Measurements from ENCODE around the gene DCLK1. TPM values are rescaled to one million over a fixed set of nuclear protein-coding genes. Genes with fewer than 3 reads are reported as not detected.
"Not testable (repeated sequence)": the region's sequence is repeated elsewhere in the genome, so short reads cannot be mapped to it uniquely, and the experiment has no call there.

Gene DCLK1
- total and polyA plus RNA-seq, 4 donors, result 0.04 to 0.56 (median 0.20) TPM

DNA sequence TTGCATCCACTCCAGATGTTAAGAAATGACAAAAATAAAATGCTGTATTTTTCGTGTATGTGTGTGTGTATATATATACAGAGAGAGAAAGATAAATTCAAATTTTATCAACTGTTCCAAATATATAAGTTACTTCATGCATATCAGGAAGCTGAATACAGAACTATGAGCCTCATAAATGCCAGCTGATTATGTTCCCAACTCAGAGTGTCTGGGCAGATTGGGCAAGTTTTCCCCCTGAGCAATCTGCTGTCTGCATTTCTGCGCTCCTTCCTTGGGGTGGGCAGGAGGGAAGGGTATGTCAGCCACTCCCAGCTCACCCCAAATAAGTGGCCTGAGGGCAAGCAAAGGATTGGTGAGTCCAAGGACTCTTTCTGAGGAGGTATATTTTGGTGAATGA, 154.1 kb downstream of the DCLK1 start:
- Histone ChIP-seq H3K9ac (ENCODE audit: low read depth in 1 of 2, low read length in 2 of 2) (no peak overlapping the region), H3K27me3 (ENCODE audit: control insufficient read depth in 4 of 4, insufficient read depth in 4 of 4, low read length in 3 of 4) (no peaks in the 10 kb centered on the region), H3K4me3 (ENCODE audit: low read depth in 1 of 3, low read length in 3 of 3) (no peak overlapping the region), H3K9me3 (ENCODE audit: control insufficient read depth in 4 of 4, low read length in 3 of 4) (no peaks in the 10 kb centered on the region), H3K27ac (ENCODE audit: low read depth in 1 of 2, low read length in 2 of 2) (no peak overlapping the region), H3K36me3 (ENCODE audit: control insufficient read depth in 4 of 4, insufficient read depth in 3 of 4, low read depth in 1 of 4, low read length in 3 of 4) (no peaks in the 10 kb centered on the region), H3K4me1 (ENCODE audit: control insufficient read depth in 4 of 4, insufficient read depth in 4 of 4, low read length in 3 of 4) (peaks cover 0 to 2% (median 0%) of the 10 kb centered on the region in 4 donors)
- 66% methylated on average over 2 of the region's 2 CpGs for WGBS
- no peak for TF ChIP-seq ATF3 (IDR thresholded peaks at IDR 0.05)
- TF ChIP-seq NR2F2 (IDR thresholded peaks at IDR 0.05), result no peak
- TF ChIP-seq TAF1 (conservative IDR thresholded peaks at IDR 0.05), result no peak
- TF ChIP-seq HNF4G (IDR thresholded peaks at IDR 0.05), result no peak
- no peak for TF ChIP-seq HNF4A (conservative IDR thresholded peaks at IDR 0.05)
- TF ChIP-seq MAX (IDR thresholded peaks at IDR 0.05), result no peak
- no peak for TF ChIP-seq SP1 (IDR thresholded peaks at IDR 0.05)
- no peak for TF ChIP-seq FOXA1 (IDR thresholded peaks at IDR 0.05)
- no peak for TF ChIP-seq YY1 (IDR thresholded peaks at IDR 0.05)
- no peak for TF ChIP-seq CTCF (IDR thresholded peaks at IDR 0.05; ENCODE audit: low read depth, low read length, missing input control)
- no peak for TF ChIP-seq GABPA (IDR thresholded peaks at IDR 0.05 in 1 of 2, conservative IDR thresholded peaks at IDR 0.05 in 1 of 2)
- no peak for TF ChIP-seq JUND (IDR thresholded peaks at IDR 0.05)
- no peak for TF ChIP-seq RAD21 (IDR thresholded peaks at IDR 0.05)
- no peak for DNase-seq (ENCODE audit: low spot score)

DNA sequence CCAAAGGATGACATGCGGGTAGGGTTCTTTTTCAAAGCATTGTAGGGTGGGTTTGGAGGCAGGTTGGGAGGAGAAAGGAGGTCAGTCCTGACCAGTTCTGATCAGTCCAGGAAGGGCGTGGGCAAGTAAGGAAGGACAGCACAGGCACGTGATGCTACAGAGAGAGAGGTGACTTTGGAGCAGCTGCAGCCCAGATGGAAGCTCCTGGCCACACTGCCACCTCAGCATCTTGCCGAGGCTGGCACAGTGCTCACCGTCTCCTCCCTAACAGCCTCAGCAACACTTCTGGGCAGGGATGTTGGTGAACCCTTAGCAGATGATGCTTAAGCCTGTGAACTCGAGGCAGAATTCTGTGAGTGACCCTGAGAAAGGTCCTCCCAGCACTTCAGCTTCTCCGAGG, 155.1 kb downstream of the DCLK1 start:
- Histone ChIP-seq H3K9me3 (ENCODE audit: control insufficient read depth in 4 of 4, low read length in 3 of 4) (no peaks in the 10 kb centered on the region), H3K27me3 (ENCODE audit: control insufficient read depth in 4 of 4, insufficient read depth in 4 of 4, low read length in 3 of 4) (no peaks in the 10 kb centered on the region), H3K4me1 (ENCODE audit: control insufficient read depth in 4 of 4, insufficient read depth in 4 of 4, low read length in 3 of 4) (peaks cover 0 to 2% (median 0%) of the 10 kb centered on the region in 4 donors), H3K27ac (ENCODE audit: low read depth in 1 of 2, low read length in 2 of 2) (no peak overlapping the region), H3K9ac (ENCODE audit: low read depth in 1 of 2, low read length in 2 of 2) (no peak overlapping the region), H3K4me3 (ENCODE audit: low read depth in 1 of 3, low read length in 3 of 3) (no peak overlapping the region), H3K36me3 (ENCODE audit: control insufficient read depth in 4 of 4, insufficient read depth in 3 of 4, low read depth in 1 of 4, low read length in 3 of 4) (no peaks in the 10 kb centered on the region)
- WGBS, result 73% methylated on average over 7 of the region's 7 CpGs
- no peak for DNase-seq (ENCODE audit: low spot score)
- TF ChIP-seq SP1 (IDR thresholded peaks at IDR 0.05) (no peak), NR2F2 (IDR thresholded peaks at IDR 0.05) (no peak), HNF4A (conservative IDR thresholded peaks at IDR 0.05) (no peak), MAX (IDR thresholded peaks at IDR 0.05) (no peak)

GRCh38 chr13:35966951-35967350, 164.2 kb downstream of the DCLK1 start:
- not testable (repeated sequence) for DNase-seq (ENCODE audit: low spot score); H3K9me3 ChIP-seq (ENCODE audit: control insufficient read depth in 4 of 4, low read length in 3 of 4); H3K27ac ChIP-seq (ENCODE audit: low read depth in 1 of 2, low read length in 2 of 2); H3K27me3 ChIP-seq (ENCODE audit: control insufficient read depth in 4 of 4, insufficient read depth in 4 of 4, low read length in 3 of 4); H3K36me3 ChIP-seq (ENCODE audit: control insufficient read depth in 4 of 4, insufficient read depth in 3 of 4, low read depth in 1 of 4, low read length in 3 of 4); H3K9ac ChIP-seq (ENCODE audit: low read depth in 1 of 2, low read length in 2 of 2); H3K4me3 ChIP-seq (ENCODE audit: low read depth in 1 of 3, low read length in 3 of 3); H3K4me1 ChIP-seq (ENCODE audit: control insufficient read depth in 4 of 4, insufficient read depth in 4 of 4, low read length in 3 of 4)
- 95% methylated on average over 29 of the region's 29 CpGs for WGBS
